ENCODE measurements around the gene ZBTB2.
"Not testable (repeated sequence)": the region's sequence is repeated elsewhere in the genome, so short reads cannot be mapped to it uniquely, and the experiment has no call there.

Gene ZBTB2

GRCh38 chr6:151399679-151400078 is 8.3 kb upstream of the ZBTB2 start:
- no peak for DNase-seq

- DNase-seq: no peak
Measured at GRCh38 chr6:151393410-151393809, 2.1 kb upstream of the ZBTB2 start.

GRCh38 chr6:151392427-151392826 is 1.1 kb upstream of the ZBTB2 start:
- DNase-seq: no peak

GRCh38 chr6:151390851-151391470 is 398 bp downstream of the ZBTB2 start:
- peak; percentile 86 for DNase-seq

GRCh38 chr6:151390276-151390850 is 996 bp downstream of the ZBTB2 start:
- peak; percentile 97 for DNase-seq

GRCh38 chr6:151389618-151390275 is 1.6 kb downstream of the ZBTB2 start:
- peak; percentile 56 for DNase-seq

- peak; percentile 26 for DNase-seq
Measured at GRCh38 chr6:151388997-151389617, 2.3 kb downstream of the ZBTB2 start.

GRCh38 chr6:151388236-151388635 is 3.1 kb downstream of the ZBTB2 start:
- no peak for DNase-seq

GRCh38 chr6:151387175-151387970 is 4.0 kb downstream of the ZBTB2 start:
- DNase-seq: no peak

GRCh38 chr6:151385177-151385576 is 6.2 kb downstream of the ZBTB2 start:
- DNase-seq: no peak

- no peak for DNase-seq
Measured at GRCh38 chr6:151384151-151384550, 7.2 kb downstream of the ZBTB2 start.

- not testable (repeated sequence) for DNase-seq
Measured at GRCh38 chr6:151382631-151383030, 8.7 kb downstream of the ZBTB2 start.

GRCh38 chr6:151381722-151382121 is 9.6 kb downstream of the ZBTB2 start:
- no peak for DNase-seq

GRCh38 chr6:151380848-151381205 is 10.5 kb downstream of the ZBTB2 start:
- DNase-seq: no peak

GRCh38 chr6:151379933-151380847 is 11.2 kb downstream of the ZBTB2 start:
- DNase-seq: peak; percentile 25

GRCh38 chr6:151377095-151377494 is 14.3 kb downstream of the ZBTB2 start:
- DNase-seq: no peak

GRCh38 chr6:151376440-151376839 is 14.9 kb downstream of the ZBTB2 start:
- no peak for DNase-seq

GRCh38 chr6:151375833-151376232 is 15.5 kb downstream of the ZBTB2 start:
- no peak for DNase-seq

GRCh38 chr6:151374036-151374683 is 17.2 kb downstream of the ZBTB2 start:
- DNase-seq: no peak

GRCh38 chr6:151372164-151372563 is 19.2 kb downstream of the ZBTB2 start:
- DNase-seq: peak; percentile 26

GRCh38 chr6:151370509-151371078 is 20.8 kb downstream of the ZBTB2 start:
- no peak for DNase-seq
